Panc1 (cell line): ENCODE measurements around the gene TMEM14B.
"Not testable (repeated sequence)": the region's sequence is repeated elsewhere in the genome, so short reads cannot be mapped to it uniquely, and the experiment has no call there.

Source experiments
- CTCF ChIP-seq: fragments of 450-650 bp; IDR thresholded peaks from 2 replicates; pipeline ENCODE4 v1.5.1; 2017; ENCODE audit warnings: mild to moderate bottlenecking
- POLR2AphosphoS5 ChIP-seq: IDR thresholded peaks from 2 replicates; pipeline ENCODE4 v1.6.1; 2012; ENCODE audit warnings: mild to moderate bottlenecking, low read depth, low read length, moderate library complexity
- REST ChIP-seq, 2 experiments: IDR thresholded peaks; 2 replicates each; pipeline ENCODE4 v1.6.1; 2011 to 2012; ENCODE audit warnings: low read depth in 2 of 2, control low read depth in 1 of 2, low read length in 1 of 2, mild to moderate bottlenecking in 1 of 2, moderate library complexity in 1 of 2; ENCODE audit not compliant: insufficient read depth in 1 of 2
- TCF7L2 ChIP-seq: IDR thresholded peaks from 2 replicates; pipeline ENCODE4 v1.6.1; 2011; ENCODE audit warnings: mild to moderate bottlenecking, low read depth, low read length, inconsistent platforms

DNA sequence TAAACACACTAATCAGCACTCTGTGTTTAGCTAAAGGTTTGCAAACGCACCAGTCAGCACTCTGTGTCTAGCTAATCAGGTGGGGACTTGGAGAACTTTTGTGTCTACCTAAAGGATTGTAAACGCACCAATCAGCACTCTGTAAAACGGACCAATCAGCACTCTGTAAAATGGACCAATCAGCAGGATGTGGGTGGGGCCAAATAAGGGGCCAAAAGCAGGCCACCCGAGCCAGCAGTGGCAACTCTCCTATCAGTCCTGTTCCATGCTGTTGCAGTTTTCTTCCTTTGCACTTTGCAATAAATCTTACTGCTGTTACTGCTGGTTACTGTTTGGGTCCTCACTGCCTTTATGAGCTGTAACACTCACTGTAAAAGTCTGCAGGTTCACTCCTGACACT, 6.0 kb upstream of the TMEM14B start:
- TF ChIP-seq POLR2AphosphoS5; CTCF; REST (IDR thresholded peaks at IDR 0.05; ENCODE audit: insufficient read depth in 1 of 2, low read depth in 2 of 2, low read length in 1 of 2); TCF7L2: not testable (repeated sequence)
